ENCODE measurements around the gene MCHR1.
"Not testable (repeated sequence)": the region's sequence is repeated elsewhere in the genome, so short reads cannot be mapped to it uniquely, and the experiment has no call there.

The MCHR1 gene

GRCh38 chr22:40670058-40670457 lies 9.2 kb upstream of the MCHR1 start:
- H3K4me3 ChIP-seq (ENCODE audit: control insufficient read depth, low read depth, low read length): no peak overlapping the region
- TF ChIP-seq CTCF (conservative IDR thresholded peaks at IDR 0.05; ENCODE audit: control insufficient read depth, insufficient read depth, low read depth, low read length): no peak
- no peak for DNase-seq (ENCODE audit: low read depth)

- TF ChIP-seq CTCF (conservative IDR thresholded peaks at IDR 0.05; ENCODE audit: control insufficient read depth, insufficient read depth, low read depth, low read length): no peak
- H3K4me3 ChIP-seq (ENCODE audit: control insufficient read depth, low read depth, low read length): no peak overlapping the region
- DNase-seq (ENCODE audit: low read depth): no peak
These were observed 7.9 kb upstream of the MCHR1 start for GRCh38 chr22:40671369-40671768.

- H3K4me3 ChIP-seq (ENCODE audit: control insufficient read depth, low read depth, low read length): no peak overlapping the region
- no peak for TF ChIP-seq CTCF (conservative IDR thresholded peaks at IDR 0.05; ENCODE audit: control insufficient read depth, insufficient read depth, low read depth, low read length)
- no peak for DNase-seq (ENCODE audit: low read depth)
These were observed 7.4 kb upstream of the MCHR1 start for GRCh38 chr22:40671796-40672360.

GRCh38 chr22:40673017-40673416 lies 6.3 kb upstream of the MCHR1 start:
- no peak for TF ChIP-seq CTCF (conservative IDR thresholded peaks at IDR 0.05; ENCODE audit: control insufficient read depth, insufficient read depth, low read depth, low read length)
- H3K4me3 ChIP-seq (ENCODE audit: control insufficient read depth, low read depth, low read length): no peak overlapping the region
- DNase-seq (ENCODE audit: low read depth): no peak

GRCh38 chr22:40674274-40674673 lies 5.0 kb upstream of the MCHR1 start:
- DNase-seq (ENCODE audit: low read depth): no peak
- no peak for TF ChIP-seq CTCF (conservative IDR thresholded peaks at IDR 0.05; ENCODE audit: control insufficient read depth, insufficient read depth, low read depth, low read length)

GRCh38 chr22:40676166-40676565 lies 3.1 kb upstream of the MCHR1 start:
- not testable (repeated sequence) for H3K4me3 ChIP-seq (ENCODE audit: control insufficient read depth, low read depth, low read length); DNase-seq (ENCODE audit: low read depth)

More at GRCh38 chr22:40674274-40674673, 5.0 kb upstream of the MCHR1 start:
- H3K4me3 ChIP-seq (ENCODE audit: control insufficient read depth, low read depth, low read length): no peak overlapping the region

GRCh38 chr22:40676644-40677043 lies 2.6 kb upstream of the MCHR1 start:
- TF ChIP-seq CTCF (conservative IDR thresholded peaks at IDR 0.05; ENCODE audit: control insufficient read depth, insufficient read depth, low read depth, low read length): no peak

More at GRCh38 chr22:40676644-40677043, 2.6 kb upstream of the MCHR1 start:
- no peak for DNase-seq (ENCODE audit: low read depth)
- no peak overlapping the region for H3K4me3 ChIP-seq (ENCODE audit: control insufficient read depth, low read depth, low read length)
